H1 (cell line): ENCODE measurements around the gene TSSC4. TPM values are rescaled to one million over a fixed set of nuclear protein-coding genes. Genes with fewer than 3 reads are reported as not detected.

Source experiments
- CTCF ChIA-PET: fragments of 300-600 bp; sonication (Branson Sonifier 250); formaldehyde crosslinking; loops from one replicate; lab custom pipeline; 2021; ENCODE audit not compliant: partially characterized antibody; lab: Charles Lee
- POLR2A ChIA-PET: fragments of 300-600 bp; sonication (Branson Sonifier 250); formaldehyde crosslinking; loops from one replicate; lab custom pipeline; 2021; ENCODE audit warnings: inconsistent platforms; ENCODE audit not compliant: partially characterized antibody; lab: Charles Lee
- DNase-seq, 2 experiments: peaks; one replicate each; pipeline versions ENCODE4 v3.0.0 to v3.0.0-alpha.2; 2010 to 2022; ENCODE audit warnings: low spot score in 2 of 2, low read depth in 1 of 2, mixed read lengths in 1 of 2
- FAIRE-seq: peaks from 2 replicates; lab custom pipeline; 2011; peaks lifted over from hg19 to GRCh38; lab: Jason Lieb, UNC
- H2AFZ ChIP-seq: 2 replicates; pipeline ENCODE4 v1.8.1; 2012; ENCODE audit warnings: low read length, inconsistent platforms
- H2AK5ac ChIP-seq: 2 replicates; pipeline ENCODE4 v1.6.1; 2013; ENCODE audit warnings: low read depth, low read length
- H2BK120ac ChIP-seq: replicated peaks from 2 replicates; pipeline ENCODE3; 2013; ENCODE audit warnings: low read depth, low read length, inconsistent platforms
- H2BK12ac ChIP-seq: 2 replicates; pipeline ENCODE4 v1.6.1; 2013; ENCODE audit warnings: low read depth, low read length
- H2BK15ac ChIP-seq: 2 replicates; pipeline ENCODE4 v1.6.1; 2013; ENCODE audit warnings: low read length
- H2BK20ac ChIP-seq: 2 replicates; pipeline ENCODE4 v1.6.1; 2013; ENCODE audit warnings: low read length
- H2BK5ac ChIP-seq: 2 replicates; pipeline ENCODE4 v1.6.1; 2013; ENCODE audit warnings: low read depth, low read length
- H3K14ac ChIP-seq: 2 replicates; pipeline ENCODE4 v1.6.1; 2013; ENCODE audit warnings: inconsistent platforms; ENCODE audit not compliant: insufficient read length
- H3K18ac ChIP-seq: 2 replicates; pipeline ENCODE4 v1.6.1; 2013; ENCODE audit warnings: low read length; ENCODE audit errors: extremely low read depth
- H3K23ac ChIP-seq: 2 replicates; pipeline ENCODE4 v1.6.1; 2013; ENCODE audit warnings: inconsistent platforms; ENCODE audit not compliant: insufficient read length
- H3K23me2 ChIP-seq: 2 replicates; pipeline ENCODE4 v1.6.1; 2013; ENCODE audit warnings: low read depth, low read length
- H3K27ac ChIP-seq: 2 replicates; pipeline ENCODE4 v1.6.1; 2011; ENCODE audit warnings: low read depth, low read length, inconsistent platforms
- H3K27me3 ChIP-seq, 4 experiments: replicated peaks in 1 of 4; 1 replicate in 1 of 4; 2 replicates in 3 of 4; pipeline versions ENCODE4 v1.6.1 to v1.8.1; 2011 to 2013; ENCODE audit warnings: low read length in 3 of 4, mild to moderate bottlenecking in 3 of 4, inconsistent platforms in 2 of 4, mixed read lengths in 2 of 4, moderate library complexity in 1 of 4; ENCODE audit not compliant: control insufficient read depth in 3 of 4, insufficient read depth in 3 of 4; ENCODE audit errors: extremely low read depth in 1 of 4
- H3K36me3 ChIP-seq, 4 experiments: 2 replicates each; pipeline versions ENCODE4 v1.6.1 to v1.8.1; 2011 to 2013; ENCODE audit warnings: mild to moderate bottlenecking in 4 of 4, low read length in 3 of 4, moderate library complexity in 2 of 4, control low read depth in 1 of 4, inconsistent platforms in 1 of 4; ENCODE audit not compliant: insufficient read depth in 4 of 4, control insufficient read depth in 2 of 4
- H3K4ac ChIP-seq: replicated peaks from 2 replicates; pipeline ENCODE3; 2013; ENCODE audit warnings: low read length, low read depth, mixed read lengths, inconsistent platforms; ENCODE audit not compliant: insufficient read length
- H3K4me1 ChIP-seq, 4 experiments: replicated peaks in 1 of 4; 1 replicate in 1 of 4; 2 replicates in 3 of 4; pipeline versions ENCODE4 v1.6.1 to v1.8.1; 2011 to 2013; ENCODE audit warnings: low read length in 3 of 4, inconsistent platforms in 2 of 4, mixed read lengths in 1 of 4; ENCODE audit not compliant: insufficient read depth in 4 of 4, control insufficient read depth in 3 of 4
- H3K4me2 ChIP-seq, 2 experiments: 2 replicates each; pipeline versions ENCODE4 v1.6.1 to v1.8.1; 2011 to 2013; ENCODE audit warnings: low read depth in 2 of 2, low read length in 2 of 2, control low read depth in 1 of 2, inconsistent platforms in 1 of 2, mild to moderate bottlenecking in 1 of 2; ENCODE audit not compliant: insufficient read depth in 1 of 2
- H3K4me3 ChIP-seq, 4 experiments: fragments of 200-600, 300-600 bp in 1 of 4; sonication (generic), shearing (Covaris generic), sonication (Bioruptor Twin) in 1 of 4; 2 replicates each; pipeline versions ENCODE4 v1.5.1 to v1.8.1; 2011 to 2016; ENCODE audit warnings: low read length in 4 of 4, low read depth in 3 of 4, control low read depth in 2 of 4, inconsistent platforms in 2 of 4, mild to moderate bottlenecking in 2 of 4, mixed read lengths in 1 of 4, moderate library complexity in 1 of 4; ENCODE audit not compliant: insufficient read depth in 2 of 4; ENCODE audit errors: extremely low read depth in 1 of 4
- H3K56ac ChIP-seq: replicated peaks from 2 replicates; pipeline ENCODE3; 2013; ENCODE audit warnings: low read depth, mild to moderate bottlenecking, mixed read lengths, low read length, inconsistent platforms; ENCODE audit not compliant: insufficient read length
- H3K79me1 ChIP-seq: 2 replicates; pipeline ENCODE4 v1.6.1; 2013; ENCODE audit warnings: low read depth, low read length, control low read depth
- H3K79me2 ChIP-seq, 2 experiments: 2 replicates each; pipeline versions ENCODE4 v1.6.1 to v1.8.1; 2012 to 2013; ENCODE audit warnings: low read length in 2 of 2, mild to moderate bottlenecking in 2 of 2, inconsistent platforms in 1 of 2; ENCODE audit not compliant: insufficient read depth in 2 of 2, control insufficient read depth in 1 of 2
- H3K9ac ChIP-seq, 4 experiments: replicated peaks in 1 of 4; 1 replicate in 1 of 4; 2 replicates in 3 of 4; pipeline versions ENCODE4 v1.6.1 to v1.8.1; 2011 to 2013; ENCODE audit warnings: low read depth in 3 of 4, low read length in 3 of 4, control low read depth in 2 of 4, mild to moderate bottlenecking in 2 of 4, moderate library complexity in 2 of 4, inconsistent platforms in 1 of 4; ENCODE audit errors: extremely low read depth in 1 of 4
- H3K9me3 ChIP-seq, 2 experiments: 2 replicates each; pipeline versions ENCODE4 v1.6.1 to v1.8.1; 2012 to 2013; ENCODE audit warnings: mild to moderate bottlenecking in 2 of 2, moderate library complexity in 2 of 2, control low read depth in 1 of 2, inconsistent platforms in 1 of 2, low read depth in 1 of 2, low read length in 1 of 2, mixed read lengths in 1 of 2; ENCODE audit not compliant: insufficient read depth in 2 of 2
- H4K20me1 ChIP-seq, 2 experiments: replicated peaks in 1 of 2; 2 replicates each; pipeline versions ENCODE3 to v1.8.1; 2011 to 2013; ENCODE audit warnings: inconsistent platforms in 2 of 2, low read length in 2 of 2, mild to moderate bottlenecking in 1 of 2; ENCODE audit not compliant: insufficient read depth in 2 of 2, control insufficient read depth in 1 of 2
- H4K5ac ChIP-seq: 2 replicates; pipeline ENCODE4 v1.6.1; 2013; ENCODE audit warnings: low read length, low read depth, mixed read lengths, inconsistent platforms; ENCODE audit not compliant: insufficient read length
- H4K8ac ChIP-seq: 2 replicates; pipeline ENCODE4 v1.8.0; 2013; ENCODE audit warnings: mild to moderate bottlenecking, moderate library complexity, low read length, inconsistent platforms; ENCODE audit not compliant: insufficient read depth; ENCODE audit errors: extremely low read depth
- H4K91ac ChIP-seq: replicated peaks from 2 replicates; pipeline ENCODE3; 2013; ENCODE audit warnings: low read length, mixed read lengths, inconsistent platforms; ENCODE audit not compliant: insufficient read length
- BCL11A ChIP-seq, 2 experiments: IDR thresholded peaks; one replicate each; pipeline ENCODE4 v1.6.1; 2011; ENCODE audit warnings: low read depth in 2 of 2, low read length in 2 of 2, mild to moderate bottlenecking in 2 of 2
- CBX8 ChIP-seq: fragments of 300-800, 300-1000 bp; sonication (generic); IDR thresholded peaks from 2 replicates; pipeline ENCODE4 v1.7.1; 2016; ENCODE audit warnings: low read depth, low read length, borderline replicate concordance
- CTBP2 ChIP-seq: IDR thresholded peaks from 2 replicates; pipeline ENCODE4 v1.7.0; 2011; ENCODE audit warnings: borderline replicate concordance, mild to moderate bottlenecking, moderate library complexity, mixed read lengths, low read length; ENCODE audit not compliant: insufficient read depth, insufficient read length
- EP300 ChIP-seq, 2 experiments: IDR thresholded peaks; 1 replicate in 1 of 2; 2 replicates in 1 of 2; pipeline ENCODE4 v1.6.1; 2011 to 2012; ENCODE audit warnings: low read depth in 2 of 2, low read length in 2 of 2, mild to moderate bottlenecking in 2 of 2, borderline replicate concordance in 1 of 2, inconsistent platforms in 1 of 2, moderate library complexity in 1 of 2
- HDAC2 ChIP-seq, 2 experiments: fragments of 300-600 bp in 1 of 2; sonication (generic) in 1 of 2; IDR thresholded peaks; 2 replicates each; pipeline ENCODE4 v1.6.1; 2011 to 2012; ENCODE audit warnings: low read depth in 2 of 2, low read length in 2 of 2, mild to moderate bottlenecking in 2 of 2, moderate library complexity in 2 of 2, borderline replicate concordance in 1 of 2, inconsistent platforms in 1 of 2
- NANOG ChIP-seq: IDR thresholded peaks from 2 replicates; pipeline ENCODE4 v1.6.1; 2011; ENCODE audit warnings: low read length, low read depth, mild to moderate bottlenecking, inconsistent platforms; ENCODE audit not compliant: insufficient read depth, poor library complexity, severe bottlenecking
- PHF8 ChIP-seq: fragments of 200-600 bp; sonication (generic); conservative IDR thresholded peaks from 2 replicates; pipeline ENCODE4 v1.7.1; 2012; ENCODE audit warnings: low read depth, mild to moderate bottlenecking, inconsistent platforms, low read length, moderate library complexity
- RNF2 ChIP-seq: fragments of 200-900, 300-1000 bp; sonication (generic); IDR thresholded peaks from 2 replicates; pipeline ENCODE4 v1.7.1; 2016; ENCODE audit warnings: borderline replicate concordance, low read depth, mild to moderate bottlenecking, antibody characterized with exemption, low read length; ENCODE audit not compliant: poor library complexity, severe bottlenecking; ENCODE audit errors: missing control alignments
- SUZ12 ChIP-seq: fragments of 200-600 bp; sonication (generic); IDR thresholded peaks from 2 replicates; pipeline ENCODE4 v1.6.1; 2012; ENCODE audit warnings: mild to moderate bottlenecking, inconsistent platforms, low read length, moderate library complexity, mixed read lengths
- WGBS, 2 experiments: shearing (Covaris generic) in 1 of 2; methylation state at CpG; one replicate each; pipeline versions ENCODE4 v1.1.6 to v1.1.7; 2013 to 2015; ENCODE audit warnings: low lambda C conversion rate in 2 of 2, mixed read lengths in 2 of 2, inconsistent platforms in 1 of 2, low coverage in 1 of 2, missing lambda C conversion rate in 1 of 2; ENCODE audit not compliant: insufficient replicate concordance in 2 of 2, insufficient coverage in 1 of 2, insufficient read length in 1 of 2; ENCODE audit errors: extremely low coverage in 1 of 2, missing lambda C conversion rate in 1 of 2; 5-methylcytosine and 5-hydroxymethylcytosine counted together
- polyA plus RNA-seq, 7 experiments: library from polyadenylated mRNA; depleted of rRNA in 3 of 7; stranded (reverse) in 5 of 7; unstranded in 2 of 7; fragments of >200 nt in 5 of 7; fragments of 200-250 nt in 2 of 7; gene quantifications; 1 replicate in 5 of 7; 2 replicates in 1 of 7; 4 replicates in 1 of 7; pipeline versions ENCODE4 v1.2.1 to v1.2.3, GENCODE V29; 2011 to 2013; ENCODE audit warnings: missing spikeins in 2 of 7, mixed read lengths in 2 of 7
- total RNA-seq: library from RNA; stranded (reverse); fragmentation: NEBNext Ultra II Directional; extraction: Animal tissue kit (Norgen Biotek cat#: 25700); gene quantifications from 2 replicates; pipeline ENCODE4 v1.2.1, GENCODE V29; 2021
- TF ChIP-seq, protein P1 (sequence below): IDR thresholded peaks from 2 replicates; pipeline ENCODE4 v1.6.1; 2012; ENCODE audit warnings: low read length, inconsistent platforms

The TSSC4 gene
- total and polyA plus RNA-seq, 2 of the 8 experiments (the other 6 are each of a cell fraction or from before 2014, with no cell fraction given): 34.0 to 39.3 TPM

DNA sequence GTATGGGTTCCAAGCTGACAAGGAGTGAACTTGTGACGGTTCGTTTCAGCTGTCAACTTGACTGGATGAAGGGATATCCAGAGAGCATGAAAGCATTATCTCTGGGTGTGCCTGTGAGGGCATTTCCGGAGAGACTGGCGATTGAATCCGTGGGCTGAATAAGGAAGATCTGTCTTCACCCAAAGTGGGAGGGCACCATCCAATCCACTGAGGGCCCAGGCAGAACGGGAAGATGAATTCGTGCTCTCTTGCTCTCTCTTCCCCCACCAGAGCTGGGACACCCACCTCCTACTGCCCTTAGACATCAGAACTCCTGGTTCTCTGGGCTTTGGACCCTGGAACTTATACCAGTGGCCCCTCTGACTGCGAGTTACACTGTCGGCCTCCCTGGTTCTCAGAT lies 39.0 kb upstream of the TSSC4 start:
- Histone ChIP-seq H3K9me3 (peaks cover 0 to 6% of the 10 kb centered on the region in 2 experiments; a peak in 2 of 4 replicates), H3K56ac (no peak overlapping the region), H2BK5ac (no peak overlapping the region), H2BK12ac (no peak overlapping the region), H3K18ac (no peak overlapping the region), H3K27me3 (no peaks in the 10 kb centered on the region), H3K23me2 (no peaks in the 10 kb centered on the region), H3K79me2 (no peaks in the 10 kb centered on the region), H3K4me1 (no peaks in the 10 kb centered on the region), H3K79me1 (no peaks in the 10 kb centered on the region), H3K27ac (no peak overlapping the region), H4K8ac (no peak overlapping the region), H3K9ac (no peak overlapping the region), H3K4me3 (no peak overlapping the region), H3K14ac (no peak overlapping the region), H2AK5ac (no peak overlapping the region), H4K91ac (no peak overlapping the region), H3K36me3 (no peaks in the 10 kb centered on the region), H2BK120ac (no peak overlapping the region), H2BK15ac (no peak overlapping the region), H3K23ac (no peak overlapping the region), H3K4me2 (no peak overlapping the region), H4K5ac (no peak overlapping the region), H2AFZ (no peak overlapping the region), H2BK20ac (no peak overlapping the region), H4K20me1 (no peaks in the 10 kb centered on the region), H3K4ac (no peak overlapping the region)
- POLR2A ChIA-PET: interaction anchor here (2.2 to 2.8 kb wide), 2 partner anchors 15 to 17 kb away, joined by 8 read pairs; no protein-coding TSS in a partner anchor
- WGBS, 2 experiments: 78% methylated on average over 9 of the region's 9 CpGs; no CpG with 5 or more reads in 1 of the 2 experiments
- DNase-seq: no peak
- FAIRE-seq: no peak
- no peak for TF ChIP-seq SUZ12
- TF ChIP-seq NANOG: no peak
- no peak for TF ChIP-seq BCL11A (IDR thresholded peaks at IDR 0.05; ENCODE audit: low read depth in 2 of 2, low read length in 2 of 2)
- TF ChIP-seq EP300 (IDR thresholded peaks at IDR 0.05; ENCODE audit: borderline replicate concordance in 1 of 2, low read depth in 2 of 2, low read length in 2 of 2): no peak
- no peak for TF ChIP-seq RNF2
- TF ChIP-seq, protein P1, sequence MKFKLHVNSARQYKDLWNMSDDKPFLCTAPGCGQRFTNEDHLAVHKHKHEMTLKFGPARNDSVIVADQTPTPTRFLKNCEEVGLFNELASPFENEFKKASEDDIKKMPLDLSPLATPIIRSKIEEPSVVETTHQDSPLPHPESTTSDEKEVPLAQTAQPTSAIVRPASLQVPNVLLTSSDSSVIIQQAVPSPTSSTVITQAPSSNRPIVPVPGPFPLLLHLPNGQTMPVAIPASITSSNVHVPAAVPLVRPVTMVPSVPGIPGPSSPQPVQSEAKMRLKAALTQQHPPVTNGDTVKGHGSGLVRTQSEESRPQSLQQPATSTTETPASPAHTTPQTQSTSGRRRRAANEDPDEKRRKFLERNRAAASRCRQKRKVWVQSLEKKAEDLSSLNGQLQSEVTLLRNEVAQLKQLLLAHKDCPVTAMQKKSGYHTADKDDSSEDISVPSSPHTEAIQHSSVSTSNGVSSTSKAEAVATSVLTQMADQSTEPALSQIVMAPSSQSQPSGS: no peak
- no peak for TF ChIP-seq CTBP2
- no peak for TF ChIP-seq PHF8
- no peak for TF ChIP-seq CBX8
- no peak for TF ChIP-seq HDAC2 (IDR thresholded peaks at IDR 0.05; ENCODE audit: borderline replicate concordance in 1 of 2, low read depth in 2 of 2, low read length in 2 of 2)
- CTCF ChIA-PET: interaction anchor here (1.8 kb wide), 1 partner anchor 12 kb away, joined by 5 read pairs; no protein-coding TSS in a partner anchor
